ENCODE measurements around the gene ADCY2.

ADCY2 gene

GRCh38 chr5:7779019-7780005, 383.4 kb downstream of the ADCY2 start:
- TF ChIP-seq CTCF (IDR thresholded peaks at IDR 0.05; ENCODE audit: insufficient read depth, low read depth, low read length, missing control alignments), result no peak
- no peak for DNase-seq (ENCODE audit: low read depth)
- no peak overlapping the region for H3K4me3 ChIP-seq (ENCODE audit: low read length)

DNA sequence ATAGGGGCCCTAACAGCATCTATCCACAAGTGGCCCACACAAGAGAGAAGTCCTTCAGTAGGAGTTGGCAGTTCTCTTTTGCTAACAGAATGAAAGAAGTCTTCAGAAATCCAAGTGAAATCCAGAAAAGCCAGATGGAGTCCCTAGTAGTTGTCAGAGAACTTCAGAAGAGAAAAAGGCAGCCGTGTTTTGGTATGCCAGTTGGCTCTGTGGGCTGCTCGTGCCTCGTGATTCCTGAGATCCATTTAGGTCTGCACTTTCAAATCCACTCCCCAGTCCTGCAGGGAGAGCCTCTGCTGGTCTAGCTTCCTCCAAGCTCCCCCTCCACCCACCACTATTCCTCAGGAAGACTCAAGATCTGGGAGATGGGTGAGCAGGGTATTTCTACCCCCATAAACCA, 386.0 kb downstream of the ADCY2 start:
- DNase-seq (ENCODE audit: low read depth), result no peak
- no peak for TF ChIP-seq CTCF (IDR thresholded peaks at IDR 0.05; ENCODE audit: insufficient read depth, low read depth, low read length, missing control alignments)
- H3K4me3 ChIP-seq (ENCODE audit: low read length), result no peak overlapping the region

- TF ChIP-seq CTCF (IDR thresholded peaks at IDR 0.05; ENCODE audit: insufficient read depth, low read depth, low read length, missing control alignments), result no peak
- H3K4me3 ChIP-seq (ENCODE audit: low read length), result no peak overlapping the region
- no peak for DNase-seq (ENCODE audit: low read depth)
Measured at GRCh38 chr5:7784683-7785380, 388.9 kb downstream of the ADCY2 start.

DNA sequence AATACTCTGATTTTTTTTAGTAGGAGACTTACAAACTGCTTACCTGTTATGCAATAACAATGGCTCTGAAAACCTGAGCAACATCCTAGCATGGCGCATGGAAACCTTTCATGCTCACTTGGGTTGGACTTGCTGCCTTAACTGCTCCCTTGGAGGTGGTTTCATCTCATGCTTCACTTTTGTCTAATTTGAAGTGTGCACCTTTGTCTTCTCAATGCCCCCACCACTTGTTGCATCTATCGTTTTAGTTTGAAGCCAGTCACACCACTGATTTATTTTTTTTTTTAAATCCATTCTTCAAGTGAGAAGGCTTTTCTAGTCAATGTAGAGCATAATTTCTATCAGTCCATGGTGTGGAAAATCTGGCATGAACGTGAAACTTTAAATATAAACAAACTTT, 391.8 kb downstream of the ADCY2 start:
- DNase-seq (ENCODE audit: low read depth), result no peak
- no peak for TF ChIP-seq CTCF (IDR thresholded peaks at IDR 0.05; ENCODE audit: insufficient read depth, low read depth, low read length, missing control alignments)
- no peak overlapping the region for H3K4me3 ChIP-seq (ENCODE audit: low read length)

DNA sequence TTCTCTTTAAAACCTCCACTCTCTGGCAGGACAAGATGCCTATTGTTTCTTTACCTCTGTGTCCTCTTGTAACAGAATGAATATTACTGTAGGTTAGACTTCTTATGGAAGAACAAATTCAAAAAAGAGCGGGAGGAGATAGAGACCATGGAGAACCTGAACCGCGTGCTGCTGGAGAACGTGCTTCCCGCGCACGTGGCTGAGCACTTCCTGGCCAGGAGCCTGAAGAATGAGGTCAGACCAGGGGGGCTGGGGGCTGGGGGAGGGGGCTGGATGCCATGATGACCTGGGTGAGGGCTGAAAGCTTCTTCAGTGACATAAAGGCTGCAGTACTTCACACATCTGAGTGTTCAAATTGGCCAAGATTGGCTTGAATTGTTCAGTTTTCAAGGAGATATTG, 393.6 kb downstream of the ADCY2 start:
- DNase-seq (ENCODE audit: low read depth), result no peak
- H3K4me3 ChIP-seq (ENCODE audit: low read length), result no peak overlapping the region
- no peak for TF ChIP-seq CTCF (IDR thresholded peaks at IDR 0.05; ENCODE audit: insufficient read depth, low read depth, low read length, missing control alignments)

GRCh38 chr5:7793895-7794294, 398.0 kb downstream of the ADCY2 start:
- TF ChIP-seq CTCF (IDR thresholded peaks at IDR 0.05; ENCODE audit: insufficient read depth, low read depth, low read length, missing control alignments), result no peak
- H3K4me3 ChIP-seq (ENCODE audit: low read length), result no peak overlapping the region
- DNase-seq (ENCODE audit: low read depth), result no peak

Data from epithelial cell of esophagus (primary cell).